ENCODE data around the gene KCTD5. TPM values are rescaled to one million over a fixed set of nuclear protein-coding genes. Genes with fewer than 3 reads are reported as not detected.
A peak's percentile ranks its signal among the peaks of the same experiment; 100 is the strongest.

Gene KCTD5
- total RNA-seq, 1 donor from 2014 or later = 18.2 TPM

DNA sequence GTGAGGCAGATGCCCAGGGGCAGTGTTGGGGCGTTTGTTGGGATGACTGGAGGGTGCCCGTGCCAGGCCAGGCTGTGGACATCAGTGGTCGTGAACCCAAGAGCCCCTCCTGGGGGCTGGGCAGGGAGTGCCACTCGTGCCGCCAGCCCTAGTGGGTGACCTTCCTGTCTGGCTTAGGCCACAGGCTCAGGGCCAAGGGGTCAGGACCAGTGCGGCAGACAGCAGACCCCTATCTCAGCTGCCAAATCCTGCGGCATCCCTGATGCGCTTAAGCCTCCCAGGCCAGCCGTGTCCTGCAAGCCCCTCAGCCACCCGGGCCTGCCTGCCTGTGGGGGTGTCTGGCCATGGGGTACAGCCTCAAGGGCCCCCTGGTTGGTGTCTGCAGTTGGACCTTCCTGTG is 23.0 kb downstream of the KCTD5 start:
- intact Hi-C loops (cut with DNase I) = no loop called here
- ATAC-seq = no peak
- no peak for DNase-seq (ENCODE audit: low spot score)

DNA sequence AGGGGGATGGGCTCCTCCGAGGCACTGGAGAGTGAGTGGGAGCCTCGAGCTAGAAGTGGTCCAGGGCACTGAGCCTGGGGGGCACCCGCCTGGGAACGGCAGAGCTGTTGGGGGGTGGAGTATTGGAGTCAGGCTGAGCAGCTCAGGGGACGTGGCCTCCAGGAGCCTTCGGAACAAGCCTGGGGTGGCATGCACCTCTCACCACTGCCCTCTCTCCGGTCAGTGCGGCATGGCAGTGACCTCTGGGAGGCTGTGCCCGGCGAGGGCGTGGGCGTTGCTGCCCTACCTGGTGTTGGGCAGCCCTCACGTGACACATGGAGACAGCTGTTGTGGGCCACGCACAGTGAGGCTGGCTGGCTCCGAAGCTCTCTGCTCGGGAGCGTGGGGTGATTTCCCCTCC is 23.8 kb downstream of the KCTD5 start:
- no peak for ATAC-seq
- intact Hi-C loops (cut with DNase I) = no loop called here
- no peak for DNase-seq (ENCODE audit: low spot score)

DNA sequence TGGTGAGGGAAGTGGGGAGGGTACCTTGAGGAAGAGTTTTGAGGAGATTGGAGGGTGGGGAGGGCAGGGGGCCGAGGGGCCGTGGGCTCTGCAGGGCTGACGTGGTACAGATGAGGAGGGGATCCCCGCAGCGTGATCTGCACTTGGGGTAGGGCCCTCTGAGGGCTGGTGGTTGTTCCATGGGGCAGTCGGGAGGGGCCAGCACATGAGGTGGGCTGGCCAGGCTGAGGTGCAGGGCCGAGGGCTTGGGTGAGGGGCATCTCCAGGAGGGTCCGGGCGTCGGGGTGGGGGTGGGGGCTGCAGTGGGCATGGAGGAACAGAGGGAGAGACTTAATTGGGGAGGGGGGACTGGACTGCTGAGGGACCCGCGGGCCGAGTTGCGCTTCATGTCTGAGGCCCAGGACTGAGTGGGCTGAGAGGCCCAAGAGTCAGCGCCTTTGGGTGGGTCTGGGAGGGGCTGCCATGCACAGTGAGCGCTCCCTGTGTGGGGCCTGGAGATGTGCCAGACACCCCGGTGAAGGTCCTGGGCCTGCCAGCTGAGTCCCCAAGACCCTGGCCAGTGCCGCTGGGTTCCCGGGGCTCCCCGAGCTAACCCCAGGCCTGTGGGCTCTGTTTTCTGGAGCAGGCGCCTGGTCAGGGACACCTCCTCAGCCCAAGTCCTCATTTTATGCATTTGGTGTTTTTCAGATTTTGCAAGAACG is 24.4 kb downstream of the KCTD5 start:
- DNase-seq (ENCODE audit: low spot score) (no peak), ATAC-seq (no peak)
- intact Hi-C loops (cut with DNase I) = no loop called here

DNA sequence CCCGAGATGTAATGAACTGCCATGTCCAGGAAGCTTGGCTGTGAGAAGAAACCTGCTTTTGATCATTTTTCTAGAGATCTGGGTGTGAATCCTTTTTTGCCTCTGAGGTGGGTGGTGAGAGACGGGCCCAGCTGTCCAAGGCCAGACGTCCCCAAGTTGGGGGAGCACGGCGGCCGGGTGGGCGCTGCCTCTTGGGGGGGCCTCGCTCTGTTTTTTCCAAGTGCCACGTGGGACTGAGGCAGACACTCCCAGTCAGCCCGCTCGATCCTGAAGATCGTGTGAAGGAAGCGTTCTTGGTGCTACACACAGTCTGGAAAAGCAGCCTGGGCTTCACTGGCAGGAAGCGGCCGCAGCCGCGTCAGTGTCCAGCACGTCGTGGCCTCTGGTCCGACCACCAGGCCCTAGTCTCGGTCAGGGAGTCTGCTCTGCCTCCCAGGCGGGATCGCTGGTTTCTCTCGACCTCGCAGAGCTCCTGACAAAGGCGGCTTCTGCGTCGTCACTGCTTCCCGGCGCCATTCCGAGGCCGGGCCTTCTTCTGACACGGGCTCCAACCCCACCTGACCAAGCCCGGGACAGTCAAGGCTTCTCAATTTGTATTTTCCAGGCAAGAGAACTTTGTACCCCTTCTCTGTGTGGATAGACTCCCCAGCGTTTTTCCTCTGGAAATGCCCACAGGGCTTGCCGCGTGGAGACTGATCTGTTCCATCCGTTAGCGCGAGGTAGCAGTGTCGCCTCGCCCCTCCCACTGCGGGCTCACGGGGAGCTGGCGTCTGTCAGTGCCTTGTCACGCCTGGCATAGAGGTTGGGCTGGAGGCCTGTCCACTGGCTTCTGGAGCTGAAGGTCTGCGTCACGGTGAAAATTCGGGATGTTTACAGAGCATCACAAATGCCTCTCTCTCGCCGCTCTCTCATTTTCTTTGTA is 25.3 kb downstream of the KCTD5 start:
- no peak for ATAC-seq
- no peak for DNase-seq (ENCODE audit: low spot score)
- intact Hi-C loops (cut with DNase I) = no loop called here

DNA sequence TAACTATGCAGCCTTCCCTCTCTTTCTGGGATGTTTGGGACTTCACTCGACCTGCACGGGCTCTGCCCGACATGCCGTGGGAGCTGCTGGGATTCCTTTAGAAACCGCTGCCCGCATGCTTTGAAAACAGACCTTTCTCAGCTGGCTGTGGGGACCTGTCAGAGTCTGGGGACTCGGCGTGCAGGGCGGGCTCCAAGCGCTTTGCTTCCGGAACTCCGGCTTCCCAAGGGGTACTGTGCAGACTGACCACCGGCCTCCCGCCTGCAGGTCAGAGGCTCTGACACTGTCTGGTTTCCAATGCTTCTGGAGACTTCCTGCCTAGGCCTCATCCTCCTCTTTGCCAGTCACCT is 25.9 kb downstream of the KCTD5 start:
- ATAC-seq (no peak), DNase-seq (ENCODE audit: low spot score) (no peak)
- intact Hi-C loops (cut with DNase I) = no loop called here

DNA sequence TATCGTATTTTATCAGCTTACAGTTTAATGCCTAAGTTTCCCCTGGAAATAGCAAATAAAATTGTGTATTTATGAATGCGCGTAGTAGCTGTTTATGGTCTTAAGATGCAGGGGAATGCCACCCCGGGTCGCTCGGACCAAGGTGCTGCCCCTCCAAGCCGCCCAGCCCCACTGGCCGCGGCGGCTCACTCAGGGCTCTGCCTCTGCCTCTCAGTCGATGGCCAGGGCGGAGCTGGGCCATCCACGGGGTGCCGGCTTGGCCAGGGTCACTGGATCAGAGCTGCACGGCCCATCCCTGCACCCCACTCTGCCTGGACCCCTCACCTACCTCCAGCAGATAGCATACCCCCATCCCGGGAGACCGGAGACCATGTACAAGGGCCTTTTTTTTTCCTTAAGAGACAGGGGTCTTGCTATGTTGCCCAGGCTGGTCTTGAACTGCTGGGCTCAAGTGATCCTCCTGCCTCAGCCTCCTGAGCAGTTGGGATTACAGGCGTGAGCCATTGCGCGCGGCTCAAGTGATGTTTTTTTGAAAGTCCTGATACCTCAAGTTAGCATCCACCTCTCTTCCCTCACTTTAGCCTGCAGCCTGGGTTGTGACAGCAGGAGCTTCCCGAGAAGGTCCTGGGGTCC is 26.7 kb downstream of the KCTD5 start:
- intact Hi-C loops (cut with DNase I) = no loop called here
- no peak for ATAC-seq

DNA sequence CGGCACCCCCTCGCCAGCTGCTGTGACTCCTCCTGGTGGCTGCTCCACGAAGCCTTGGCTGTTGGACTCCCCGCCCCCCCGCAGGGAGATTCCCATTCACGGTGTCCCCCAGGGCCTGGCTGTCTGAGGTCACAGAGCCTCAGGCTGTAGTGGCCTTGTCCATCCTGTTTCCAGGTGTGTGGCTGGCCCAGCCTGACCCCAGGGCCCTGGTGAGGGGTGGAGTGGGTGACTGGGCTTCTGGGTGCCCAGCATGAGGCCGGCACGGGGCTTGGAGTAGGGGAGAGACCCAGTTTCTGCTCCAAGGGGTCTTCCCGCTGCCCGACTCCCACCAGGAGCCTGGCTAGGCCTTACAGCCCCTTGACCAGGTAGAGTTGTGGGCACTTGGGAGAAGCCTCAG is 27.3 kb downstream of the KCTD5 start:
- DNase-seq (ENCODE audit: low spot score) = no peak
- intact Hi-C loops (cut with DNase I) = no loop called here
- no peak for ATAC-seq

More for the DNA sequence above, 26.7 kb downstream of the KCTD5 start:
- no peak for DNase-seq (ENCODE audit: low spot score)

DNA sequence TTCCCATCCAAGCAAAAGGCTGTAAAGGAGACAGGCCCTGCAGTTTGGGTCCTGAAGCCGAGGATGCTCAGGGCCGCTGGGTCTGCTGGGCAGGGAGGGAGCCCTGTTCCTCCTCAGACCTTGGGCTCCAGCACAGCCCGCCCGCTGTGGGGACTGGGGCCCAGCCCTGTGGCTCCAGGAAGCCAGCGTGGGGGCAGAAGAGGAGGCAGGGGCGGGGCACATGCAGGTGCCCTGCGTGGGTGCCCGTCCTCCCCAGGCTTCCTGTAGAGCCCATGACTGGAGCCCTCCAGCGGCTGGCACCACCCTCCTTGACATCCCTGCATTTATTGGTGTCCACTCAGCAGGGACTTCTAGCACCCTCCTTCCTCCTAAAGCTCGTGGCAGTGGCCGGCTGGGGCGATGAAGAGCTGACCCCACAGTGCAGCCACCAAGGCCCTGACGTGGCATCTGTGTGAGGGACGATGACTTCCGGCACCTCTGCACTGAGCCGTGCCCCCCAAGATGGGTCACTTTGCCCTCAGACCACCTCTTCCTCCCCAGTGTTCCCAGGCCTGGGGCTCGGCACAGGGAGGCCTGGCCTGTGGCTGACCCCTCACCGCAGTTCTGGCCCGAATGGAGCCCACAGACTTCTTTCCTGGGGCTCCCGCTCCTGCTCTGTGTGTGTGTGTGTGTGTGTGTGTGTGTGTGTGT is 27.8 kb downstream of the KCTD5 start:
- ATAC-seq (no peak), DNase-seq (ENCODE audit: low spot score) (no peak)
- intact Hi-C loops (cut with DNase I) = loop anchor here (5.0 kb wide), 1 partner anchor 728 kb away; the partner anchor contains the start of genes GFER and NOXO1

DNA sequence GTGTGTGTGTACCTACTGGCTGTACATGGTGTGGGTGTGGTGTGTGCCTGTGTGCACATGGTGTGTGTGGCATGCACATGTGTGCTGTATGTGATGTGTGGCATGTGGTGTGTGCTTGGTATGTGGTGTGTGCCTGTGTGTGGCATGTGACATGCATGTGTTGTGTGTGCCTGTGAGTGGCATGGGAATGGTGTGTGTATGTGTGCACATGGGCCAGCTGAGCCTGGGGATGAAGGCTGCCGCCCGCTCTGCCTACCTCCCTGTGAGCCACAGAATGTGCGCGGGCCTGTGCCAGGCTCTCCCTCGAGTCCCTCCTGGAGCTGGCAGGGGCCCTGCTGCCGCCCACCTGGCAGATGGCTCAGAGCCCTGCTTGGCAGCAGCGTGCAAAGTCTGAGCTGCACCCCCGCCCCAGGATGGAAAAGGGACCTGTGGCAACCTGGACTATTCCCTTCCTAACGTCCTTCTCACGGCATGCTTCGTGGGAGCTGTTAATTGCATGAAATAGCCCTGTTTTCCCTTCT is 28.4 kb downstream of the KCTD5 start:
- intact Hi-C loops (cut with DNase I) = loop anchor here (5.0 kb wide), 1 partner anchor 728 kb away; the partner anchor contains the start of genes GFER and NOXO1
- DNase-seq (ENCODE audit: low spot score) (no peak), ATAC-seq (no peak)

DNA sequence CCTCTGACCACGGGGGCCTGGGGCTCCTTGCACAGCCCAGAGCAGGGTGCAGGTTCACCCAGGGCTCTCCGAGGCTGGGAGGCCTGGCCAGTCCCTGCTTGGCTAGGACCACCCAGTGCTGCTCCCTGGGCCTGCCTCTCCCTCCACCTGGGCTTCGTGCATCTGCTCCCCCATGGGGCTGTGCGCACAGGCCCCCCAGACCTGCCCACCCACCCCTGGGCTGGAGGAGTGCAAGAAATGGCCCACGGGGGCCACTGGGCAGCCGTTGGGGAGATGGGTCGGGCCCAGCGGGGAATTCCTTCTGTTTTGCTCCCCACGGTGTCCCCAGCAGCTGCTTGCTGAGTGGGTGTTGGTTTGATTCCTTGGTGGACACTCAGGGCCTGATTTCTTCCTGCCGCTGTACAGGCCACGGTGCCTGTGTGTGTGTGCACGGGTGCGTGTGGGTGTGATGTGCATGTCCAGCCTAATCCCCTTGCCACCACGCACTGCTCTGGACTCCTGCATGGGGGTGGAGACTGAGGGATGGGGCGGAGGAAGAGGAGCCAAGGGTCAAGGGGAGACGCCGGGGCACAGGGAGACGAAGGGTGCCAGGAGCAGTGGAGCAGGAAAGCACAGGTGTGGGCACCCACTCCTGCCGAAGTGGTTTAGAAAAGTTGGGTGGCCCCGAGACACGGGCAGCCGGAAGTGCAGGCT is 29.2 kb downstream of the KCTD5 start:
- DNase-seq (ENCODE audit: low spot score) (no peak), ATAC-seq (no peak)
- intact Hi-C loops (cut with DNase I) = loop anchor here (5.0 kb wide), 1 partner anchor 729 kb away; the partner anchor contains the start of genes GFER and NOXO1

DNA sequence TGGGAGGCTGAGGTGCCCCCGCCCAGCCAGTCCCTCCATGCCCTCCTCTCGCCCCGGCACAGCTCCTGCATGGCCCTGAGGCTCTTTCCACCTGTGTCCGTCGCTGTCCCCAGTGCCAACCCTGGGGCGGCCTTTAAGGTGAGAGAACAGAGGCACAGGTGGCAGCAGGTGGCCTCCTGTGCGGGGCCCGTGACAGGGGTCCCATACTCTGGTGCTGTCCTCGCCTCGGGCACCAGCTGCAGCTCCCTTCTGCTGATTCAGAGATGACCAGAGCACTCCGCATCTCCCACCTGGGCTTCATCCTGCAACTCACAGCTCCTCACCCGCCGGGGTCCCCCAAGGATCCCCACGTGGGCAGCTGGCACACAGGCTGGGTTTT is 29.7 kb downstream of the KCTD5 start:
- intact Hi-C loops (cut with DNase I) = loop anchor here (5.0 kb wide), 1 partner anchor 730 kb away; the partner anchor contains the start of genes GFER and NOXO1
- DNase-seq (ENCODE audit: low spot score) (no peak), ATAC-seq (no peak)

DNA sequence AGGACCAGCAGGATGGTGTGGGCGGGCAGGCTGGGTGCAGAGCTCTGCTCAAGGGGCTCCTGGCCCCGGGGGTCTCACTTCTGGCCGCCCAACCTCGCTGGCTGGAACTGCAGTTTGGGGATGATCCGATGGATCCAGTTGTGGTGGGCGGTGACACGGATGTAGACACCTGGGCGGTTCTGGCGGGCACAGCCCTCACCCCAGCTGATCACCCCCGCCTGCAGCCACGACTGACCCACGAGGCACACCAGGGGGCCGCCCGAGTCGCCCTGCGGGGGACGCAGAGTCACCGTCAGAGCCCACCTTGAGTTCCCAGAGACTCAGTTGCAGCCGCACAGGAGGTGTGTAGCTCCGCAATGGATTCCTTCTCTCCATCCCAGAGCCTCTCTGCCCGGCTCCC is 30.2 kb downstream of the KCTD5 start:
- intact Hi-C loops (cut with DNase I) = loop anchor here (5.0 kb wide), 1 partner anchor 730 kb away; the partner anchor contains the start of genes GFER and NOXO1
- DNase-seq (ENCODE audit: low spot score) = no peak
- no peak for ATAC-seq

DNA sequence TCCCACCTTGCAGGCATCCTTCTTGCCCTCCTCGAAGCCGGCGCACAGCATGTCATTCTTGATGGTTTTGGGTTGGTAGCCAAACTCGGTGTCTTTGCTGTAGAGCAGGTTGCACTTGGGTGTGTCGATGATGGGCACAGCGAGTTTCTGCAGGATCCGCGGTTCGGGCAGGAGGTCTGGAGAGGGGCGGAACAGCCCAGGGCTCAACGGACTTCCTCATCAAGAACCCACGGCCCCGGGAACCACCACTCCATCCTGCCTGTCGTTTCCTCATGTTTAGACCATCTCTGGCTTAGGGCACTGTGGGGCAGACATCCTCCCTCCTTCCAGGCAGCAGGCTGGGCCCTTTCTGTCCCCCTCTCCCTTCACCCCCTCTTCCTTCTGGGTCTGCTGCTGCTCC is 31.2 kb downstream of the KCTD5 start:
- ATAC-seq (no peak), DNase-seq (ENCODE audit: low spot score) (no peak)
- intact Hi-C loops (cut with DNase I) = loop anchor here (5.0 kb wide), 1 partner anchor 731 kb away; the partner anchor contains the start of genes GFER and NOXO1

DNA sequence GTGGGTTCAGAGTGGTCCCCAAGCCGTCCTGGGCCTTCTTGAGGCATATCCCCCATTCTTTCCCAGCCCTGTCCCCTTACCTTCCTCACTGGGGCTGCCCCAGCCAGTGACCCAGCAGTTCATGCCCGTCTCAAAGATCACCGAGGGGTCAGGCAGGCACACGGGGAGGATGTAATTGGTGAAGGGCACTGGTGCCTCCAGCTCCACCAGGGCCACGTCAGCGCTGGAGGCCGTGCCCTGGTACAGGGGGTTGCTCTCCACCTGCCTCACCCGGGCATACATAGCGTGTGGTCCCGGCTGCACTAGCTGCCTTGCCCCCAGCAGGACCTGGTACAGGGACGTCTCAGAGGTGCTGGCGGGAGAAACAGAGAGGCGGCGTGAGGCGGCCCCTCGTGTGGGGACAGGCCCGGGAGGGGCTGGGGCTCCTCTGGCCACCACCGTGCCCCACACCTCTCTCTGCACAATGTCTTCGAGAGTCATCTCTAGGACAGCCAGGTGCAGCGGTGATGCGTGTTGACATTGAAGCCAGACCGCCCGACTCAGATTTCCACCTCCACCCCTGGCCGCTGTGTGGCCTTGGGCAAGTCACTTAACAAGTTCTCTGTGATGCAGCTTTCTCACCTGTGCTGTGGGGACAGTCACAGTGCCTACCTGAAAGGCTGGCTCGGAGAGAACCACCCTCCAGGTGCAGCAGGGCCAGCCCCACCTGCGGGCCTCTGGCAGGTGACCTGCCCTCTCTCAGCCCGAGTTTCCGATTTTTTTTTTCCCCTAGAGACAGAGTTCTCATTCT is 31.9 kb downstream of the KCTD5 start:
- ATAC-seq (no peak), DNase-seq (ENCODE audit: low spot score) (no peak)
- intact Hi-C loops (cut with DNase I) = loop anchor here (5.0 kb wide), 1 partner anchor 732 kb away; the partner anchor contains the start of genes GFER and NOXO1

DNA sequence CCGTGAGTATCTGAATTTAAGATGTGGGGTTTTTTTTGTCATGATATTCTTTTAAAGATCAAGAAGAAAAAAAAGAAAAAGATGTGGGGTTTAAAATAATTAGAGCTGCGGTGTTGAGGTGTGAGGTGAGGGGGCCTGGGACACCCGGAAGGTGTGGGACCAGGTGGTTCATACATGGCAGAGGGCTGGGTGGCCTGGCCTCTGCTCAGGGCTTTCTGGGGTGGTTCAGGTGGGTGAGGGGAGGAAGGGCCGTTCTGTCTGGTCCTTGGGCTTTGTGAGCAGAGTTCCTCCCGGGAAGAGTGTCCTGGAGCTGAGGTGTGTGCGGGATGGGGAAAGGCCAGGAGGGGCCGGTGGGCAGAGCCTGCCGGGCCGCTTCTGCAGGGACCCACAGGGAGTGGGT is 32.7 kb downstream of the KCTD5 start:
- ATAC-seq (no peak), DNase-seq (ENCODE audit: low spot score) (no peak)
- intact Hi-C loops (cut with DNase I) = no loop called here

DNA sequence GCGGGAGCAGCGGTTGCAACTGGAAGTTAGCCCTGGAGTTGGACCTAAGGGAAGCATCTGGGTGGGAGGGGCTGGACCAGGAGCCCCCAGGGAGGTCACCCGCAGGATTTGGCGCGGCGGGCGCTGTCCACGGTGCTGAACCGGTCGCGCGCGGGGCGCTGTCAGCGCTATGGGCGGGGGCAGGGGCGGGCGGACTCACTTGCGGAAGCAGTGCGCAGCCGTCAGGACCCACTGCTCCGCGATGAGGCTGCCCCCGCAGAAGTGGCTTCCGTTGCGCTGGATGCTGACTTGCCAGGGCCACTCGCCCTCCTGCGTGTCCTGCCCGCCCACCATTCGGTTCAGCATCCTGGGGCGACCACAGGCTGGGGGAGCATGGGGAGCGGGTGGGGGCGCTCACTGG is 33.2 kb downstream of the KCTD5 start:
- ATAC-seq = peak; percentile 69
- intact Hi-C loops (cut with DNase I) = no loop called here
- peak; percentile 80 for DNase-seq (ENCODE audit: low spot score)
